GM19324 (cell line): ENCODE results near the gene SLC9A2.
A peak's percentile ranks its signal among the peaks of the same experiment; 100 is the strongest.

Experiments
- ATAC-seq: cut with Tn5 transposase; IDR thresholded peaks from one replicate; pipeline ENCODE4 v1.9.1; 2021; ENCODE audit warnings: mild to moderate bottlenecking, moderate library complexity; ENCODE audit not compliant: unreplicated experiment, low FRiP score

The SLC9A2 gene, protein sequence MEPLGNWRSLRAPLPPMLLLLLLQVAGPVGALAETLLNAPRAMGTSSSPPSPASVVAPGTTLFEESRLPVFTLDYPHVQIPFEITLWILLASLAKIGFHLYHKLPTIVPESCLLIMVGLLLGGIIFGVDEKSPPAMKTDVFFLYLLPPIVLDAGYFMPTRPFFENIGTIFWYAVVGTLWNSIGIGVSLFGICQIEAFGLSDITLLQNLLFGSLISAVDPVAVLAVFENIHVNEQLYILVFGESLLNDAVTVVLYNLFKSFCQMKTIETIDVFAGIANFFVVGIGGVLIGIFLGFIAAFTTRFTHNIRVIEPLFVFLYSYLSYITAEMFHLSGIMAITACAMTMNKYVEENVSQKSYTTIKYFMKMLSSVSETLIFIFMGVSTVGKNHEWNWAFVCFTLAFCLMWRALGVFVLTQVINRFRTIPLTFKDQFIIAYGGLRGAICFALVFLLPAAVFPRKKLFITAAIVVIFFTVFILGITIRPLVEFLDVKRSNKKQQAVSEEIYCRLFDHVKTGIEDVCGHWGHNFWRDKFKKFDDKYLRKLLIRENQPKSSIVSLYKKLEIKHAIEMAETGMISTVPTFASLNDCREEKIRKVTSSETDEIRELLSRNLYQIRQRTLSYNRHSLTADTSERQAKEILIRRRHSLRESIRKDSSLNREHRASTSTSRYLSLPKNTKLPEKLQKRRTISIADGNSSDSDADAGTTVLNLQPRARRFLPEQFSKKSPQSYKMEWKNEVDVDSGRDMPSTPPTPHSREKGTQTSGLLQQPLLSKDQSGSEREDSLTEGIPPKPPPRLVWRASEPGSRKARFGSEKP

GRCh38 chr2:102619414-102620319, at the start of gene SLC9A2:
SLC9A2 (plus strand) TSS chr2:102619553; CDS start chr2:102619849, 296 bp downstream.
- ATAC-seq = no peak

DNA sequence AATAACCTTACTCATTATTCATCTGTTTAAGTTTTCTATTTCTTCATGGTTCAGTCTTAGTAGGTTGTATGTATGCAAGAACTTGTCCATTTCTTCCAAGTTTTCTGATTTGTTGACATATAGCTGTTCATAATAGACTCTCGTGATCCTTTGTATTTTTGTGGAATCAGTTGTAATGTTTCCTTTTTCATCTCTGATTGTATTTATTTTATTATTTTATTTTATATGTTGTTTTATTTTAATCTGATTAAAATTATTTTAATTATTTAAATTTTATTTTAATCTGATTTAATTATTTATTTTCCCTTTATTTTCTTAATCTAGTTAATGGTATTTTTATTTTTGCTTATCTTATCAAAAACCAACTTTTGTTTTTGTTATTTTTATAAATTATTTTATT, 43.5 kb upstream of the SLC9A2 start:
- no peak for ATAC-seq

DNA sequence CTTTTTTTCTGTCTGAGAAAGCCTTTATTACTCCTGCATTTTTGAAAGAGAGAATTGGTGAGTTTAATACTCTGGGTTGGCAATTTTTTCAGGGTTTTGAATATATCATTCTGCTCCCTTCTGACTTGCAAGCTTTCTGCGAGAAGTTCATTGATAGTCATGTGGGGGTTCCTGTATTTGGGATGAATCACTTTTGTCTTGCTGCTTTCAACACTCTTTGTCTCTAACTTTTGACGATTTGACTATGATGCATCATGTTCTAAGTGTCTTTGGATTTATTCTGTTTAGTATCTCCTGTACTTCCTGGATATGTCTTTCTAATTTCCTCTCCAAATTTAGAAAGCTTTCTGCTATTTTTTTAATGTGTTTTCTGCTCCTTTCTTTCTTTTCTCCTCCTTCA, 41.0 kb upstream of the SLC9A2 start:
- ATAC-seq = no peak

DNA sequence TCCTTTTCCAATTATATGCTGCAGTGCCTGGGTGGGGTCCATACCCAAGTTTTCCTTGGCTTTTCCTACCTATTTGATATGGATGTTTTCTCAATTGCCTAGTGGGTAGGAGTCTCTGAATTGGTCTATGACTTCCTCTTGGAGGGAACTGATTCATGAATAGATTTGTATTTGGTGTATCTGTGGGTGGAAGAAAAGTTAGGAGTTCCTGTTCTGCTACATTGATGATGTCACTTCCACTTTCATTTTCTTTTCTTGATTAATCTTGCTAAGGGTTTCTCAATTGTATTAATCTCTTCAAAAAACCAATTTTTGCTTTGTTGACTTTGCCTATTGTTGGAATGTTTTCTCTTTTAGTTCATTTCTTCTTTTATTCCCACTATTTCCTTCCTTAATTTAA, 37.4 kb upstream of the SLC9A2 start:
- ATAC-seq = no peak

DNA sequence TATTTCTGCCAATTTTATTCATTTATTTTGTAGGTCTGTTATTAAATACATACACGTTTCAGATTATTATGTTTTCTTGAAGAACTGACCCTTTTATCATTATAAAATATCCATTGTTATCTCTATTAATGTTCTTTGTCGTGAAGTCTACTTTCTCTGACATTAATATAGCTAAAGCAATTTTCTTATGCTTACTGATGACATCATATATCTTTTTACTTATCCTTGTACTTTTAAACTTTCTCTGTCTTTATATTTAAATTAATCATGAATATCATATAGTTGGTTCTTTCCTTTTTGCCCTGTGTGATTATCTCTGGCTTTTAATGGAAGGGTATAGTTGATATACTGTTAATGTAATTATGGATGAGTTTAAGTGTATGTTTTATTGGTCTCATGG, 36.5 kb upstream of the SLC9A2 start:
- no peak for ATAC-seq

DNA sequence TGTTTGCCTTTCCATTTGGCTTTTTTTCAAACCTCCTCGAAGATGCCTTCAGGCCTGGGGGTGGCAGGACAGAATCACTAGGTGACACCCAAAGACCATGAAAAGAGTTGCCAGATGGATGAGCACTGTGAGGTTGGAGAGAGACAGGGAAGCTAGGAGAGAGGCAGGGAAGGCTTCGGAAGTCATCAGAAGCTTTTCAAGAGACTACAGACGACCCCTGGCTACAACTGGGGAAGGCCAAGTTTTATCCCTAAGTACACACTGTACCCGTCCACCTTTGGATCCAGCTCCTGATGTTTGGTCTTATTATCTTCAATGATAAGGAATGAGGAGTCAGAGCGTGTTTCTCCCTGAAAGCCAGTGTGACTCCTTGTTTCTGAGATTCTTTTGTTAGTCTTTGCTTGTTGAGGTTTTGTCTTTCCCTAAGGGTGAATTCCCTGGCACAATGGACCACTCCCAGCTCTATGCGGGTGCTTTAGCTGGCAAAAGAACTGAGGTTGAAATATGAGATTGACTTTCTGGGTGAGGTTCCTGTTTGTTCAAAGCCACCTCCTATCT, 33.4 kb upstream of the SLC9A2 start:
- no peak for ATAC-seq

GRCh38 chr2:102588213-102588939, 31.0 kb upstream of the SLC9A2 start:
- ATAC-seq = no peak

DNA sequence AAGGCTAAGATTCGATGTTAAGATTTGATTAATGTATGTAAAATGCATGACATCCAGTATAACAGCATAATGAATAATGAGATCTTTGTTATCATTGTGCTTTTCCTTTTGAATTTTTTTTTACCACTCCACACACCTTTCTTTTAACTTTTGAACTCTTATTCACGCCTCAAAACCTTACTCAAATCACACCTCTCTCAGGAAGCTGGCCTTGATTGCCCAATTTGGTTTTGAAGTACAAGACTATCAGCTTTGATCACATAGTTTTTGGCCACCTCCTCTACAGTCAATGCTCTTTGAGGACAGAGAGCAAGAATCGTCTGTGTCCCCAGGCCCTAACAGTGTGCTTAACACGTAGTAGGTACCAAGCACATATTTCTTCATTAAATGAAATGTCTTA, 29.9 kb upstream of the SLC9A2 start:
- ATAC-seq = no peak

GRCh38 chr2:102591491-102592045, 27.8 kb upstream of the SLC9A2 start:
- no peak for ATAC-seq

DNA sequence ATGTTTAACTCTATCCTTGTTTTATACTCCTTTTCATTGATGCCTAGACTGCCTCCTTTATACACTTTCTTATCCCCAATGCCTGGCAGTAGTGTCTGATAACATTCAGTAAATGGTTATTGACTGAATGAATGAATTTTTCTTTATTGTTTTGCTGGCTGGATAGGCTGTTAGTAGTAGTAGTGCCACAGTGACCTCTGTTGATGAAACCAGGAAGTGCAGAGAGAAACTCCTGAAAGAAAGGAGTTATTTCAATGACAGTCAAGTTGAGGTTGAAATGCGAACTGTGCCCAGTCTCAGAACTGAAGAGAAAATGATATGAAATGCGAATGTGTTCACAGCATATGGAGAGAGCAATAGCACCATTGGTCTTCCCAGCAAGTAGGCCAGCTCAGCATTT, 26.8 kb upstream of the SLC9A2 start:
- no peak for ATAC-seq

- no peak for ATAC-seq
Observed at GRCh38 chr2:102593516-102593915, 25.8 kb upstream of the SLC9A2 start.

DNA sequence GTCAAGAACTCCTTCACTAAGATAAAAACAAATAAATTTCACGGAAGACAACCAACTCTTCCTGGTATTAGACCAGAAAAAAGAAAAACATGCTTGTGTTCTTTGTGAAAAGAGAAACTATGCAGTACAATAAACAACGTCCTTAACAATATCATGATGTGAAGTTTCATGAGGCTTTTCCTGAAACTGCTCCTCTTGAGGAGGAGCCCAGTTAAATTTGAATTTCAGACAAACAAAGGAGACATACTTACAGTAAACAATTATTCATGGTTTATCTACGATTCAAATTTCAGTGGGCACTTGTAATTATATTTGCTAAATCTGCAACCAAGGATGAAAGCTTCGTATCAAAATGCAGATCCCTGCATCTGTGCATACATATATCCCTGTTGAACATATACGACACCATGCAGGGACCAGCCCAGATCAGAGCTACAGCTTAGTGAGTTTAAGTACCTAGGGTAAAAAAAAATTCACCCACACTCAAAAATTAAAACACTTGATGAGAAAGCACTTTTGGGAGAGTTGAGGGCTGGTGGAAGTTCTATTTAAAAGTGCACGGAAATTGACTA, 24.8 kb upstream of the SLC9A2 start:
- ATAC-seq = no peak

GRCh38 chr2:102597788-102598187, 21.6 kb upstream of the SLC9A2 start:
- no peak for ATAC-seq

GRCh38 chr2:102599486-102599885, 19.9 kb upstream of the SLC9A2 start:
- ATAC-seq = no peak

DNA sequence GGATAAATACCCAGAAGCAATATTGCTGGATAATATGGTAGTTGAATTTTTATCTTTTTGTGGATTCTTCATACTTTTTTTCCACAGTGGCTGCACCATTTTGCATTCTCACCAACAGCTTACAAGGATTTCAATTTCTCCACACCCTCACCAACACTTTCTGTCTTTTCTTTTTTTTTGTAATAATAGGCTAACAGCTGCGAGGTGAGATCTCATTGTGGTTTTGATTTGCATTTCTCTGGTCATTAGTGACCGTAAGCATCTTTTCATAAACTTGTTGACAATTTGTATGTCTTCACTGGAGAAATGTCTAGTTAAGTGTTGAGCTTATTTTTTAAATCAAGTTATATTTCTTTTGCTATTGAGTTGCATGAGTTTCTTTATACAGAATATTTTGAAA, 17.6 kb upstream of the SLC9A2 start:
- peak; percentile 77 for ATAC-seq

DNA sequence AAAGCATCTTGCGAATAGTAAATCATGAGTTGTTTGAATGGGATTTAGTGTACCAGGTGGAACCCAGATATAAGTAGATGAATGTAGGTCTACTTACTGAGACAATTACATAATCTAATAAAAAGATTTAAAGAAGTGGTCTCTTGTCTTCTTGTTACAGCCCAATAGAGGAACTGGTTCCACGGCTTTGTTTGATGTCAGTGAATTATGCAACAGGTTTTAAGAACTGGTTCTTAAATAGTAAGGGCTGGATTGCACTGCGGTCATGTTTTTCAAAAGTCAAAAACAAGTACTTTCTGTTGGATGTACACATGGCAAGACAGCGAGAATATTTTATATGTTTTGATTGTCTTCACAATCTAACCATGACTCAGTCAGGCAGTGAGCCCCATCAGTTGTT, 15.4 kb upstream of the SLC9A2 start:
- no peak for ATAC-seq

- no peak for ATAC-seq
Observed at GRCh38 chr2:102604769-102605168, 14.6 kb upstream of the SLC9A2 start.

- ATAC-seq = no peak
Observed at GRCh38 chr2:102606353-102606752, 13.0 kb upstream of the SLC9A2 start.
